Caco-2 (cell line): ENCODE data around the gene WDR81. TPM values are rescaled to one million over a fixed set of nuclear protein-coding genes. Genes with fewer than 3 reads are reported as not detected.

Experiments used
- BruUV-seq: library from RNA; stranded (reverse); fragments of 400-500 nt; replicated peaks from 2 replicates; lab custom pipeline; 2021; lab: Mats Ljungman, UMichigan
- CTCF ChIA-PET: fragments of 300-600 bp; sonication (Branson Sonifier 250); formaldehyde crosslinking; loops from one replicate; lab custom pipeline; 2022; ENCODE audit warnings: antibody characterized with exemption; lab: Charles Lee
- POLR2A ChIA-PET: fragments of 300-600 bp; sonication (Branson Sonifier 250); formaldehyde crosslinking; loops from one replicate; lab custom pipeline; 2022; ENCODE audit warnings: antibody characterized with exemption; lab: Charles Lee
- DNase-seq, 2 experiments: peaks; one replicate each; pipeline versions ENCODE4 v3.0.0 to v3.0.0-alpha.2; 2020 to 2022
- H3K27me3 ChIP-seq: replicated peaks from 2 replicates; pipeline ENCODE4 v1.6.0; 2011; ENCODE audit warnings: low read length; ENCODE audit not compliant: control insufficient read depth, insufficient read depth
- H3K36me3 ChIP-seq: 2 replicates; pipeline ENCODE4 v1.5.1; 2011; ENCODE audit warnings: low read length; ENCODE audit not compliant: control insufficient read depth, insufficient read depth
- H3K4me1 ChIP-seq: fragments of 250-450 bp; sonication (Bioruptor Pico); 2 replicates; pipeline ENCODE4 v1.5.1; 2020; ENCODE audit warnings: mild to moderate bottlenecking
- H3K4me3 ChIP-seq: 2 replicates; pipeline ENCODE4 v1.5.1; 2011; ENCODE audit warnings: low read depth, mild to moderate bottlenecking, control low read depth, low read length
- H3K9me3 ChIP-seq: fragments of 250-450 bp; sonication (Bioruptor Pico); 2 replicates; pipeline ENCODE4 v1.5.1; 2020; ENCODE audit warnings: mild to moderate bottlenecking, moderate library complexity
- H3K27ac Mint-ChIP-seq: one replicate; pipeline ENCODE4 v1.8.0; 2022; ENCODE audit warnings: mixed read lengths; ENCODE audit not compliant: unreplicated experiment
- H3K27me3 Mint-ChIP-seq: one replicate; pipeline ENCODE4 v1.8.0; 2022; ENCODE audit warnings: mixed read lengths; ENCODE audit not compliant: insufficient read depth, unreplicated experiment
- H3K36me3 Mint-ChIP-seq: one replicate; pipeline ENCODE4 v1.8.0; 2022; ENCODE audit warnings: mild to moderate bottlenecking, mixed read lengths; ENCODE audit not compliant: insufficient read depth, unreplicated experiment
- H3K4me1 Mint-ChIP-seq: one replicate; pipeline ENCODE4 v1.8.0; 2022; ENCODE audit warnings: low read depth, mixed read lengths; ENCODE audit not compliant: unreplicated experiment
- H3K4me3 Mint-ChIP-seq: one replicate; pipeline ENCODE4 v1.8.0; 2022; ENCODE audit warnings: mild to moderate bottlenecking, moderate library complexity, mixed read lengths; ENCODE audit not compliant: unreplicated experiment
- H3K9me3 Mint-ChIP-seq: one replicate; pipeline ENCODE4 v1.8.0; 2022; ENCODE audit warnings: mixed read lengths; ENCODE audit not compliant: unreplicated experiment
- CTCF ChIP-seq, 2 experiments: fragments of 200-600 bp in 1 of 2; IDR thresholded peaks; 1 replicate in 1 of 2; 2 replicates in 1 of 2; pipeline versions ENCODE4 v1.5.1 to v1.8.0; 2011 to 2022; ENCODE audit warnings: antibody characterized with exemption in 1 of 2, control low read depth in 1 of 2, inconsistent platforms in 1 of 2, low read depth in 1 of 2, low read length in 1 of 2, mild to moderate bottlenecking in 1 of 2, moderate library complexity in 1 of 2; ENCODE audit not compliant: insufficient read depth in 1 of 2, severe bottlenecking in 1 of 2, unreplicated experiment in 1 of 2
- intact Hi-C: fragments of 100-400 bp; cut with micrococcal nuclease; formaldehyde crosslinking; loops from one replicate; pipeline ENCODE4 v1.10.0; 2022; ENCODE audit not compliant: unreplicated experiment
- total RNA-seq: library from RNA; stranded (reverse); gene quantifications from 2 replicates; pipeline ENCODE4 v1.2.3, GENCODE V29; 2022

The WDR81 gene
- total RNA-seq, 1 experiment from 2014 or later = 26.6 TPM

DNA sequence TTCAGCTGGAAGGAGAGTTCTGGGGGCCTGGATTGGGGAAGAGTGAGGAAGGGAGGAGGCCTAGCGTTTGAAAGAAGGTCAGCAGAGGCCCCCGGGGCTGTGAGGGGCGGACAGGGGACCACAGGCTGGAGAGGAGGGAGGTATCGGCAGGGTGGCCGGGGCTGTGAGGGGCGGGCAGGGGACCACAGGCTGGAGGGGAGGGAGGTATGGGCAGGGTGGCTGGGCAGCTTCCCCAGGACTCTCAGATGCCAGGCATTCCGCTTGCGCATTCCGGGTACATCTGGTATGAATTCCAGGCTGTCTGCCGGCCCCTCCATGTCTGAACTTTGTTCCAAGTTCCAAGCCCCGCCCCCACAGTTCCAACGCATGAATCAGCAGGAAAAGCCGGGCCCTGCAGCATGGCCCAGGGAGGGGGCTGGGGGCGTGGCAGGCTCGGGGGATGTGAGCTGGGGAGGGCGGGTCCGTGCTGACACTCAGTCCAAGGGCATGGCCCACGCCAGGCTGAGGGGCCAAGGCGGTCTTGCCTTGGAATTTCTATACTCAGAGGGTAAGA, 10.0 kb upstream of the WDR81 start:
- intact Hi-C loops = loop anchor here (2.0 to 10.0 kb wide), 2 partner anchors 46 to 150 kb away; no protein-coding TSS in a partner anchor
- Histone ChIP-seq H3K27me3 (no peaks in the 10 kb centered on the region), H3K4me3 (peak overlapping the region; percentile 94), H3K4me1 (peaks cover 36% of the 10 kb centered on the region), H3K9me3 (no peaks in the 10 kb centered on the region), H3K36me3 (peaks cover 5% of the 10 kb centered on the region)
- BruUV-seq = no TSS peak
- peaks cover 76% of the 10 kb centered on the region for H3K36me3 Mint-ChIP-seq
- peaks cover 45% of the 10 kb centered on the region for H3K4me1 Mint-ChIP-seq
- no peak for TF ChIP-seq CTCF (IDR thresholded peaks at IDR 0.05; ENCODE audit: insufficient read depth in 1 of 2, low read depth in 1 of 2, low read length in 1 of 2, severe bottlenecking in 1 of 2, unreplicated experiment in 1 of 2)
- no peaks in the 10 kb centered on the region for H3K27me3 Mint-ChIP-seq
- H3K27ac Mint-ChIP-seq = peak overlapping the region; percentile 99
- no peaks in the 10 kb centered on the region for H3K9me3 Mint-ChIP-seq
- POLR2A ChIA-PET = interaction anchor here (1.0 to 3.4 kb wide), 4 partner anchors 30 to 65 kb away, joined by 3 to 81 read pairs (median 12); partner anchors contain the start of gene PRPF8
- peak; percentile 100 for DNase-seq
- peak overlapping the region; percentile 85 for H3K4me3 Mint-ChIP-seq
- CTCF ChIA-PET = interaction anchor here (0.8 to 2.5 kb wide), 6 partner anchors 8 to 151 kb away, joined by 3 to 28 read pairs (median 5); partner anchors contain the start of gene RILP

- Mint-ChIP-seq H3K27me3 (no peaks in the 10 kb centered on the region), H3K4me1 (peaks cover 45% of the 10 kb centered on the region), H3K4me3 (peak overlapping the region; percentile 85), H3K9me3 (no peaks in the 10 kb centered on the region), H3K27ac (peak overlapping the region; percentile 99), H3K36me3 (peaks cover 76% of the 10 kb centered on the region)
- no TSS peak for BruUV-seq
- ChIA-PET CTCF (interaction anchor here (0.8 to 2.5 kb wide), 7 partner anchors 18 to 72 kb away, joined by 3 to 28 read pairs (median 12); partner anchors contain the start of gene RILP), POLR2A (interaction anchor here (0.5 to 3.4 kb wide), 13 partner anchors 9 to 577 kb away, joined by 3 to 81 read pairs (median 9); partner anchors contain the start of genes INPP5K, PRPF8, RILP and SERPINF2)
- intact Hi-C loops = loop anchor here (2.0 to 10.0 kb wide), 2 partner anchors 46 to 150 kb away; no protein-coding TSS in a partner anchor
- H3K4me3 ChIP-seq = peak overlapping the region; percentile 94
- H3K36me3 ChIP-seq = peaks cover 5% of the 10 kb centered on the region
- H3K9me3 ChIP-seq = no peaks in the 10 kb centered on the region
- DNase-seq = peak; percentile 94 to 95
- TF ChIP-seq CTCF (IDR thresholded peaks at IDR 0.05; ENCODE audit: insufficient read depth in 1 of 2, low read depth in 1 of 2, low read length in 1 of 2, severe bottlenecking in 1 of 2, unreplicated experiment in 1 of 2) = no peak
- H3K4me1 ChIP-seq = peaks cover 36% of the 10 kb centered on the region
- no peaks in the 10 kb centered on the region for H3K27me3 ChIP-seq
Observed at GRCh38 chr17:1714980-1715802, 9.3 kb upstream of the WDR81 start.

- peak overlapping the region; percentile 94 for H3K4me3 ChIP-seq
- no peak for DNase-seq
- no TSS peak for BruUV-seq
- no peaks in the 10 kb centered on the region for H3K9me3 Mint-ChIP-seq
- H3K36me3 ChIP-seq = peaks cover 5% of the 10 kb centered on the region
- H3K27me3 Mint-ChIP-seq = no peaks in the 10 kb centered on the region
- peak overlapping the region; percentile 99 for H3K27ac Mint-ChIP-seq
- H3K4me3 Mint-ChIP-seq = peak overlapping the region; percentile 85
- H3K9me3 ChIP-seq = no peaks in the 10 kb centered on the region
- peaks cover 44% of the 10 kb centered on the region for H3K4me1 Mint-ChIP-seq
- POLR2A ChIA-PET = interaction anchor here (0.5 to 3.4 kb wide), 13 partner anchors 9 to 578 kb away, joined by 3 to 81 read pairs (median 9); partner anchors contain the start of genes INPP5K, PRPF8, RILP and SERPINF2
- intact Hi-C loops = loop anchor here (2.0 to 10.0 kb wide), 3 partner anchors 47 to 149 kb away; no protein-coding TSS in a partner anchor
- H3K27me3 ChIP-seq = no peaks in the 10 kb centered on the region
- peaks cover 35% of the 10 kb centered on the region for H3K4me1 ChIP-seq
- CTCF ChIA-PET = interaction anchor here (1.9 to 2.2 kb wide), 3 partner anchors 18 to 66 kb away, joined by 5 to 17 read pairs (median 12); partner anchors contain the start of gene RILP
- peaks cover 70% of the 10 kb centered on the region for H3K36me3 Mint-ChIP-seq
- TF ChIP-seq CTCF (IDR thresholded peaks at IDR 0.05; ENCODE audit: insufficient read depth in 1 of 2, low read depth in 1 of 2, low read length in 1 of 2, severe bottlenecking in 1 of 2, unreplicated experiment in 1 of 2) = no peak
Observed at GRCh38 chr17:1715803-1716075, 8.8 kb upstream of the WDR81 start.
